Hepatocyte (in vitro differentiated cells): Measurements from ENCODE around the gene FIS1. TPM values are rescaled to one million over a fixed set of nuclear protein-coding genes. Genes with fewer than 3 reads are reported as not detected.

Experiments
- DNase-seq: peaks from one replicate; pipeline ENCODE4 v3.0.0-alpha.2; 2016; ENCODE audit warnings: low spot score
- H2AFZ ChIP-seq: fragments of 200-600 bp; sonication (generic); 2 replicates; pipeline ENCODE4 v1.6.0; 2016; ENCODE audit warnings: antibody characterized with exemption, mild to moderate bottlenecking
- H3K27ac ChIP-seq: fragments of 200-600 bp; sonication (generic); 2 replicates; pipeline ENCODE4 v1.5.1; 2016; ENCODE audit warnings: mild to moderate bottlenecking
- H3K27me3 ChIP-seq: fragments of 200-600 bp; sonication (generic); 2 replicates; pipeline ENCODE4 v1.6.1; 2016
- H3K36me3 ChIP-seq: fragments of 200-600 bp; sonication (generic); replicated peaks from 2 replicates; pipeline ENCODE4 v1.5.1; 2016; ENCODE audit warnings: low read depth; ENCODE audit not compliant: insufficient read depth
- H3K4me1 ChIP-seq: fragments of 200-600 bp; sonication (generic); 2 replicates; pipeline ENCODE4 v1.5.1; 2016; ENCODE audit warnings: mild to moderate bottlenecking, moderate library complexity; ENCODE audit not compliant: insufficient read depth
- H3K4me2 ChIP-seq: fragments of 200-600 bp; sonication (generic); 2 replicates; pipeline ENCODE4 v1.6.0; 2016
- H3K4me3 ChIP-seq: fragments of 200-600 bp; sonication (generic); 2 replicates; pipeline ENCODE4 v1.5.1; 2016; ENCODE audit warnings: mild to moderate bottlenecking
- H3K79me2 ChIP-seq: fragments of 200-600 bp; sonication (generic); 2 replicates; pipeline ENCODE4 v1.6.0; 2017; ENCODE audit warnings: mild to moderate bottlenecking
- H3K9me2 ChIP-seq: fragments of 200-600 bp; sonication (generic); replicated peaks from 2 replicates; pipeline ENCODE4 v1.6.0; 2017; ENCODE audit warnings: mild to moderate bottlenecking; ENCODE audit not compliant: insufficient read depth
- H3K9me3 ChIP-seq: fragments of 200-600 bp; sonication (generic); 2 replicates; pipeline ENCODE4 v1.5.1; 2016; ENCODE audit warnings: low read depth, mild to moderate bottlenecking
- H4K20me1 ChIP-seq: fragments of 200-600 bp; sonication (generic); 2 replicates; pipeline ENCODE4 v1.6.0; 2016; ENCODE audit warnings: mild to moderate bottlenecking; ENCODE audit not compliant: insufficient read depth, poor library complexity, severe bottlenecking
- CTCF ChIP-seq: fragments of 200-600 bp; sonication (generic); IDR thresholded peaks from 2 replicates; pipeline ENCODE4 v1.5.1; 2016; ENCODE audit warnings: antibody characterized with exemption, mild to moderate bottlenecking; ENCODE audit not compliant: poor library complexity
- EZH2 ChIP-seq: fragments of 200-600 bp; sonication (generic); IDR thresholded peaks from 2 replicates; pipeline ENCODE4 v1.6.1; 2016; ENCODE audit warnings: antibody characterized with exemption, mild to moderate bottlenecking, borderline replicate concordance
- EZH2phosphoT487 ChIP-seq: fragments of 200-600 bp; sonication (generic); IDR thresholded peaks from one replicate; pipeline ENCODE4 v1.6.1; 2018; ENCODE audit warnings: antibody characterized with exemption, mild to moderate bottlenecking, low read depth, moderate library complexity; ENCODE audit not compliant: unreplicated experiment, severe bottlenecking
- WGBS: methylation state at CpG from one replicate; pipeline ENCODE4 v1.1.6; 2016; ENCODE audit warnings: low lambda C conversion rate; ENCODE audit errors: missing lambda C conversion rate; 5-methylcytosine and 5-hydroxymethylcytosine counted together
- polyA plus RNA-seq: library from polyadenylated mRNA; unstranded; fragments of >200 nt; fragmentation: Nextera tagmentation; extraction: Ambion mirVana; gene quantifications from 2 replicates; pipeline ENCODE4 v1.2.1, GENCODE V29; 2016
- total RNA-seq: library from RNA; depleted of rRNA; stranded (reverse); fragments of >200 nt; gene quantifications from 2 replicates; pipeline ENCODE4 v1.2.3, GENCODE V29; 2014

The FIS1 gene
- total and polyA plus RNA-seq, 2 experiments from 2014 or later, result 150 to 193 TPM

GRCh38 chr7:101236292-101236835, 8.5 kb downstream of the FIS1 start:
- H3K27me3 ChIP-seq, result no peaks in the 10 kb centered on the region
- no peaks in the 10 kb centered on the region for H3K36me3 ChIP-seq
- peak; percentile 8 for DNase-seq
- no peak overlapping the region for H3K4me2 ChIP-seq
- H3K9me2 ChIP-seq, result no peaks in the 10 kb centered on the region
- H3K9me3 ChIP-seq, result no peaks in the 10 kb centered on the region
- peaks cover 6% of the 10 kb centered on the region for H3K79me2 ChIP-seq
- H2AFZ ChIP-seq, result no peak overlapping the region
- no peak overlapping the region for H3K27ac ChIP-seq
- no peak overlapping the region for H3K4me3 ChIP-seq
- H3K4me1 ChIP-seq, result peaks cover 16% of the 10 kb centered on the region
- 96% methylated on average over 18 of the region's 21 CpGs for WGBS
- no peak for TF ChIP-seq EZH2
- H4K20me1 ChIP-seq, result no peaks in the 10 kb centered on the region

- 95% methylated on average over 9 of the region's 9 CpGs for WGBS
- Histone ChIP-seq H3K4me3 (no peak overlapping the region), H3K79me2 (no peaks in the 10 kb centered on the region), H2AFZ (no peak overlapping the region), H4K20me1 (no peaks in the 10 kb centered on the region), H3K27me3 (no peaks in the 10 kb centered on the region), H3K27ac (no peak overlapping the region), H3K4me2 (no peak overlapping the region), H3K9me2 (no peaks in the 10 kb centered on the region), H3K4me1 (peaks cover 17% of the 10 kb centered on the region), H3K36me3 (no peaks in the 10 kb centered on the region), H3K9me3 (no peaks in the 10 kb centered on the region)
- TF ChIP-seq EZH2phosphoT487 (no peak), EZH2 (no peak), CTCF (no peak)
- no peak for DNase-seq
Observed at GRCh38 chr7:101235522-101235921, 9.4 kb downstream of the FIS1 start.

- Histone ChIP-seq H3K9me3 (no peaks in the 10 kb centered on the region), H3K4me3 (no peak overlapping the region), H4K20me1 (no peaks in the 10 kb centered on the region), H3K4me2 (no peak overlapping the region), H3K36me3 (no peaks in the 10 kb centered on the region), H3K27ac (no peak overlapping the region), H3K4me1 (peaks cover 17% of the 10 kb centered on the region), H3K27me3 (no peaks in the 10 kb centered on the region), H3K79me2 (no peaks in the 10 kb centered on the region), H3K9me2 (no peaks in the 10 kb centered on the region), H2AFZ (no peak overlapping the region)
- no peak for TF ChIP-seq EZH2
- peak; percentile 27 for TF ChIP-seq CTCF
- no peak for TF ChIP-seq EZH2phosphoT487
- WGBS, result 77% methylated on average over 11 of the region's 11 CpGs
- DNase-seq, result no peak
Observed at GRCh38 chr7:101235050-101235449, 9.8 kb downstream of the FIS1 start.

GRCh38 chr7:101234636-101235035, 10.2 kb downstream of the FIS1 start:
- Histone ChIP-seq H3K27me3 (no peaks in the 10 kb centered on the region), H4K20me1 (no peaks in the 10 kb centered on the region), H3K27ac (no peak overlapping the region), H3K9me2 (no peaks in the 10 kb centered on the region), H3K36me3 (no peaks in the 10 kb centered on the region), H3K4me2 (no peak overlapping the region), H3K4me1 (peaks cover 17% of the 10 kb centered on the region), H3K9me3 (no peaks in the 10 kb centered on the region), H3K79me2 (no peaks in the 10 kb centered on the region), H2AFZ (no peak overlapping the region), H3K4me3 (no peak overlapping the region)
- TF ChIP-seq CTCF (no peak), EZH2 (no peak), EZH2phosphoT487 (no peak)
- DNase-seq, result no peak
- WGBS, result 92% methylated on average over 5 of the region's 5 CpGs
